Measurements from ENCODE around the gene APOBEC3C.
"Not testable (repeated sequence)": the region's sequence is repeated elsewhere in the genome, so short reads cannot be mapped to it uniquely, and the experiment has no call there.

Gene APOBEC3C

DNA sequence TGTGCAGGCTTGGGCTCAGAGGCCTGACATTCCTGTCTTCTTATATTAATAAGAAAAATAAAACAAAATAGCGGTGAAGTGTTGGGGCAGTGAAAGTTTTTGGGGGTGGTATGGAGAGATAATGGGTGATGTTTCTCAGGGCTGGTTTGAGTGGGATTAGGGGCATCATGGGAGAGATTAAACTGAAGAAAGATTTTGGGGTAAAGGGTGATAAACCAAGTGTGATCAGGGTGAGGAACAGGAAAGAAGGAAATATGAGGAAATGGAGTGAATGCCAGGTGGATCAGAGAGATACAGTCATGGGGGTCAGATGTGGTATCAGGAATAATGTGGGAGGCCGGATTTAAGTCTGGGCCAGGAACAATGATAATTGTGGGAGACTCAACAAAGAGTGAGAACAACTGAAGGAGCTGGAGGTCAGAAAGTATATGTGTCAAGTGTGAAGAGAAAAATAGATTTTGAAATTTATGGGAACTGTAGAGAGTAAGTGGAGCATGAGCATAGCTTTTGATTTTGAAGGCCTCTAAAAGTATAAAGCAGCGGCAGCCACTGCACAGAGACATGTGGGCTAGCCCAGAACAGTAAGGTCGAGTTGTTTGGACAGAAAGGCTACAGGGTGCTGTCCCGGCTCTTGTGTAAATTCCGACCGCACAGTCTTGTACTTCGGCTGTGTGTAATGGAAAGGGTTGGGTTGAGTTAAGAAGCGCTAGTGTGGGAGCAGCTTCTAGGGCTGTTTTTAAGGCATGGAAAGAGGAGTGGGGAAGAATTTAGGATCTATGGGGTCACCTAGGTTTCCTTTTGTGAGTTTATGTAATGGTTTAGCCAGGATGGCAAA, 52.6 kb downstream of the APOBEC3C start:
- not testable (repeated sequence) for DNase-seq

DNA sequence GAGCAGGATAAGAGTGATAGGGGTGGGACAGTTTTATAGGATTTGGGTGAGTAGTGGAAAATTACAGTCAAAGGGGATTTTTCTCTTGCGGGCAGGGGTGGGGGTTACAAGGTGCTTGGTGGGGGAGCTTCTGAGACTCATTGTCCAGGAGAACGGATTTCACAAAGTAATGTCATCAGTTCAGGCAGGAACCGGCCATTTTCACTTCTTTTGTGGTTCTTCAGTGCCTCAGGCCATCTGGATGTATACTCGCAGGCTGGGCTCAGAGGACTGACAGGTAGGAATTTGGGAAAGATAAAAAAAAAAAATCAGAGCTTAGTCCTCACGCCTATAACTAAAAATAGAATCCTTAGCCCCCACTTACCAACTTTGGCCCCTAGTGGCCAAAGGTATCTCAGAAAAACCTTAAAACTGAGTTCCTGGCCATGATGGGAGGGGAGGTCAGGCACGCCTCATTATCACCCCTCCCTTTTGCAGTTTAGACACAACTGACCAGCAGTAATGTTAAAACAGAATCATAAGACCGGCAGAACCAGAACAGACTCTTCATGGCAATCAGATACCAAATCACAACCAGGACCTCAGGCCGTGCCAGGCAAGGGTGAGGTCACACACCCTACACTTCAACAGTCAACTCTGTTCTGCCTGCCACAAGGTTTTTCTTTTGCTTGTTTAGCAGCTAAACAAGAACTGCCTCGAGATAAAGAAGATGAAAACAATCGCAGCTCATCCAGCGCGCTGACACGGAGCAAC, 54.2 kb downstream of the APOBEC3C start:
- no peak for DNase-seq

Measured in CD4-positive, alpha-beta T cell treated with Interleukin-4 for 1 hour (primary cell).